Activated T-cell treated with anti-CD3 and anti-CD28 coated beads, Interleukin-2, amount 50 U/mL, for 24 hours (primary cell): ENCODE data around the gene TYW5.
A peak's percentile ranks its signal among the peaks of the same experiment; 100 is the strongest.

Source experiments
- DNase-seq: peaks from one replicate; pipeline ENCODE4 v3.0.0-alpha.2; 2020
- H3K27ac Mint-ChIP-seq: 2 replicates; pipeline ENCODE4 v1.8.0; 2020; ENCODE audit warnings: mild to moderate bottlenecking, mixed read lengths
- H3K27me3 Mint-ChIP-seq: 2 replicates; pipeline ENCODE4 v1.8.0; 2020; ENCODE audit warnings: mixed read lengths
- H3K36me3 Mint-ChIP-seq: 2 replicates; pipeline ENCODE4 v1.8.0; 2020; ENCODE audit warnings: low read depth, mixed read lengths
- H3K4me1 Mint-ChIP-seq: 2 replicates; pipeline ENCODE4 v1.8.0; 2020; ENCODE audit warnings: low read depth, mixed read lengths
- H3K4me3 Mint-ChIP-seq: 2 replicates; pipeline ENCODE4 v1.8.0; 2020; ENCODE audit warnings: mild to moderate bottlenecking, moderate library complexity, mixed read lengths
- H3K9me3 Mint-ChIP-seq: 2 replicates; pipeline ENCODE4 v1.8.0; 2020; ENCODE audit warnings: mixed read lengths

TYW5 gene

DNA sequence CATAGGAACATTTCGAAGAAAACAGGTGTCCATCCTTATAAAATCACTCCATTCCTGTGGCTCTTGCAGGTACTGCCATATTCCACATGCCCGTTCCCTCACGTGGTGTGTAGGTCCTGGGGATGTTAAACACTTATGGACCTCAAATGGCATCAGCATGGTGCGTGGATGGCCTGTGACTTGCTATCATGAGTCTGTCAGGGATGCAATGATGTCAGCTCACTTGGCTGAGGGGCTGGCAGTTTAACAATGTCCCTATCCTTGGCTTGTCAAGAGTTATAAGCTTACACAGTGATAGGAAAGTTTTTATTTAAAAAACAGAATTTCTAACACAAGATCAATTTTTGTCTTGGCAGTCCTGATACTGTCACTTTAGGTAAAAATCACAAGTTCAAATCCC is 28.9 kb upstream of the TYW5 start:
- Mint-ChIP-seq H3K27me3 (no peaks in the 10 kb centered on the region), H3K36me3 (no peaks in the 10 kb centered on the region), H3K4me1 (peaks cover 10% of the 10 kb centered on the region), H3K27ac (no peak overlapping the region), H3K4me3 (no peak overlapping the region), H3K9me3 (no peaks in the 10 kb centered on the region)
- no peak for DNase-seq

DNA sequence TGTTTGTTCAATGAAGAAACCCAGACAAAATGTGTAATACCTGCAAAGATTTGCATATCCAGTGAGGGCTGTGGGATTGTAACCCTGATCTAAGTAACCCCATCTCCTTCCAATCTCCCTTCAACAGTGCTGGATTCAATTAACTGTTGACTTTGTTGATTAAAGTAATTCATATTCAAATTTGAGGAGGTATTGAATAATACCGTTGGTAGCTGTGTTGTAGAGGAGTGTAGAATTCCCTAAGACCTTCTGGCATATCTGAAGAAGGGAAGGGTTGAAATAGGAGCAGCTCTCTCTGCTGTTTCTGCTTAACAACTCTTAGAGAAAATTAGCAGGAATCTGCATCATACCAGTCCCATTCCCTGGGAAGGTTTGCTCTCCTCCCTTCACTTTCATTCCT is 28.2 kb upstream of the TYW5 start:
- Mint-ChIP-seq H3K36me3 (no peaks in the 10 kb centered on the region), H3K9me3 (no peaks in the 10 kb centered on the region), H3K4me3 (no peak overlapping the region), H3K4me1 (peaks cover 15% of the 10 kb centered on the region), H3K27me3 (no peaks in the 10 kb centered on the region), H3K27ac (no peak overlapping the region)
- DNase-seq, result no peak

GRCh38 chr2:199982126-199982843 is 27.0 kb upstream of the TYW5 start:
- Mint-ChIP-seq H3K9me3 (no peaks in the 10 kb centered on the region), H3K27me3 (no peaks in the 10 kb centered on the region), H3K4me1 (peaks cover 26% of the 10 kb centered on the region), H3K4me3 (no peak overlapping the region), H3K36me3 (no peaks in the 10 kb centered on the region), H3K27ac (no peak overlapping the region)
- no peak for DNase-seq

DNA sequence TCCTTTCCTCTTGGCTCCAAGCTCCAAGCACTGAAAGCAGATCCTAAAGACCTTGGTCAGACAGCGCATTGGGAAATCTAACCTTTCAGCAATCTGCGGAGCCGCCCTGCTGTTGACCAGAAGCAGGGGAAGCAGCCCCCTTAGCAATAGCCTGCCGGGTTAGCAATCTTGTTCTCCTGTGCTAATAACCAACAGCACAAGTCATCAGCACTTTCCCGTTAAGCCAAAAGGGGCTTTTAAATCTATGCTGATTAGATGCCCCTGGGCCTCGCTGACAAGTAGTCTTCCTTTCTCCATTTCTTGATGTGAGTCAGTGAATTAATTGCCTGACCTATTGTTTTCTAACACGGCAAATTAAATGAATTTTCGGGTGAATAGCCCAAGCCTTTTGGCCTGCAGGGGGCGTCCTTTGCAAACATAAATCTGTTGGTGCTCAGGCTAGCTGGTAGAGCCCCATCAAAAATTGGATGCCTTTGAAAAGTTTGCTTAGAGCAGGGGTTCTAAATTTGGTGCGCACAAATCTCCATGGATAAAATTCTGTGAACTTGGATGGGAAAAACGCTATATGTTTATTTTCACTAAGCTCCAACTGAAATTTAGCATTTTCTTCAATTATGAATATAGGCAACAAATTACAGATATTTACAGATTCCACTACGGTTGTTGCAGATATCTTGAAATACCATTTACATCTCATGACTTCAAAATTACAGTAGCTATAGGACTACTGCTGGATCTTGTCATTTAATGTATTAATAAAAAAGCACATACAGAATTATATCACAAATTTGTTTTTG is 24.7 kb upstream of the TYW5 start:
- H3K4me1 Mint-ChIP-seq, result peaks cover 23% of the 10 kb centered on the region
- peak; percentile 86 for DNase-seq
- H3K27me3 Mint-ChIP-seq, result no peaks in the 10 kb centered on the region
- H3K27ac Mint-ChIP-seq, result no peak overlapping the region
- H3K36me3 Mint-ChIP-seq, result peaks cover 2% of the 10 kb centered on the region
- no peaks in the 10 kb centered on the region for H3K9me3 Mint-ChIP-seq
- no peak overlapping the region for H3K4me3 Mint-ChIP-seq

DNA sequence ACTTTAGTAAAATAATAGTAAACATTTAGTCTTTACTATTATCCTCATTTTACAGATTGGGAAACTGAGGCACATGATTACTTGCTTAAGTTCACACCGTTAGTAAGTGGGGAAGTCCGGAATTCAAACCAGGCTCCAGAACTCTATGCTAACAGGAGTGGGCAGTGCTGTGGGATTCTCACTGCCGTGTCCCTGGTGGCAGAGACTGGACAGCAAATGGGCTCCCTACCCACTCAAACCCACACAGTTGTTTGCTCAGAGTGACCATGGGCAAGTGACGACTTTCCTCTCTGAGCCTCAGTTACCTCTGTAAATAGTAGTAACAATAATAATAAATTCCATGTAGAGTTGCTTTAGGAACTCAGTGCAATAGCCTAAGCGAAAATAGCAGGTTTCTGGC is 24.1 kb upstream of the TYW5 start:
- Mint-ChIP-seq H3K4me1 (peaks cover 23% of the 10 kb centered on the region), H3K36me3 (peaks cover 4% of the 10 kb centered on the region), H3K9me3 (no peaks in the 10 kb centered on the region), H3K27me3 (no peaks in the 10 kb centered on the region), H3K27ac (no peak overlapping the region), H3K4me3 (no peak overlapping the region)
- DNase-seq, result no peak

DNA sequence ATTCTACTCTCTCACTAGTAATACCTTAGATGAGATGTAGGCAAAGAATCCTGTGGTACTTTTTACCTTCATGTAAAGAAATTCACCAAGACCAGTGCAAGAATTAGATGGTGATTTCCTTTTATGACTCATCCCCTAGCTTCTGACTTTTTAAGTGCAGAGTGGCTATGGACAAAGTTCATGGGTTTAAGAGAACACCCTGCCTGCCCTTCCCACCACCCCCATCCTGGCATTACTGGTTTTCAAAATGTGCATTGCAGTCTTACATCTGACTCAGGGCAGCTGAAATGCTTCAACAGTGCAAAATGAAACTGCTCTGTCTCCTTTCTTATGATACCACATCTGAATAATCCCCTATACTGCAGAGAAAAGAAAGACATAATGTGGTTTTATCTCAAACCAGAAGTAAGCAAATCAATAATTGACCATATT is 22.7 kb upstream of the TYW5 start:
- no peak overlapping the region for H3K4me3 Mint-ChIP-seq
- peaks cover 12% of the 10 kb centered on the region for H3K36me3 Mint-ChIP-seq
- H3K27me3 Mint-ChIP-seq, result no peaks in the 10 kb centered on the region
- DNase-seq, result no peak
- H3K4me1 Mint-ChIP-seq, result peaks cover 23% of the 10 kb centered on the region
- H3K9me3 Mint-ChIP-seq, result no peaks in the 10 kb centered on the region
- H3K27ac Mint-ChIP-seq, result peak overlapping the region; percentile 75

DNA sequence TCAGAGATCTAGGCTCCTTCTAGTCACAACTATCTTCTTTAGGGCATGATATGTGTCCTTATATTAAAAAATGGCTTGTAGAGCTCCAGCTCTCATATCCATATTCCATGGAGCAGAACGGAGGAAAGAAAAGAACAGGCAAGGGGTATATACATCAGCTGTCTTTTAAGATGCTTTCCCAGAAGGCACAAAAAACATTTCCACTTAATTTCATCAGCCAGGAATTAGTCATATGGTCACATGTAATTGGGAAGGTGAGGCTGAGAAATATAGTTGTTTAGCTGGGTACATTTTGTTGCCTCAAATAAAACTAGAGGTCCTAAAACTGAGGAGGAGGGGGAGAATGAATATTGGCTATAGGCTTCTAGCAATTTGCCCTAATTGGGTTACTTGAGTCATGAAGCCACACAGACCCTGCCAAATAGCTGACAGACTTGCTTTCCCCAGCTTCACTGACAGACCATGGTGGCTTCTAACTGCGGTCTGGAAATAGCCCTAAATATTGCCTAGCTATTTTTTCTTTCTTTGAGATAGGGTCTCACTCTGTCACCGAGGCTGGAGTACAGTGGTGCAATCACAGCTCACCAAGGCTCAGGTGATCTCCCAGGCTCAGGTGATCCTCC is 20.1 kb upstream of the TYW5 start:
- no peak for DNase-seq
- Mint-ChIP-seq H3K9me3 (no peaks in the 10 kb centered on the region), H3K27ac (no peak overlapping the region), H3K4me3 (no peak overlapping the region), H3K36me3 (peaks cover 29% of the 10 kb centered on the region), H3K27me3 (no peaks in the 10 kb centered on the region), H3K4me1 (peaks cover 23% of the 10 kb centered on the region)

- Mint-ChIP-seq H3K27ac (no peak overlapping the region), H3K9me3 (no peaks in the 10 kb centered on the region)
These were observed 18.4 kb upstream of the TYW5 start for GRCh38 chr2:199973703-199974102.

DNA sequence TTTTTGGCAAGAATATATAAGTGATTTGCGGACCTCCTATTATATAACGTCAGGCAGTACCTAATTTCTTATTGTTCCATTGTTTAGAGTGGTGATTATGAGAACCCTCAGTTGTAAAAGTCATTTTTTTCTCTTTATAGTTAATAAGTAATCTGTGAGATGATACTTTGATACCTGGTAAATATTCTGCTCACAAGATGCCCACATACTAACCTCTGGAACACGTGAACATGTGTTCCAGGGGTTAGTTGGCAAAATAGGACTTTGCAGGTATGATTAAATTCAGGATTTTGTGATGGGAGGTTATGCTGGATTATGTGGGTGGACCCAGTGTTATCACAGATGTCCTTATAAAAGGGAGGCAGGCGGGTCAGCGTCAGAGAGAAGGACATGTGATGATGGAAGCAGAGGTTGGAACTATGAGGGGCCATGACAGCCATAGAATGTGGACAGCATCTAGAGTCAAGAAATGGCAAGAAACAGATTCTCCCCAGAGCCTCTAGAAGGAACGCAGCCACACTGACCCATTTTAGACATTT is 16.9 kb upstream of the TYW5 start:
- no peak overlapping the region for H3K27ac Mint-ChIP-seq
- H3K4me1 Mint-ChIP-seq, result peaks cover under 1% of the 10 kb centered on the region
- no peaks in the 10 kb centered on the region for H3K27me3 Mint-ChIP-seq
- no peak overlapping the region for H3K4me3 Mint-ChIP-seq
- peaks cover 54% of the 10 kb centered on the region for H3K36me3 Mint-ChIP-seq
- no peaks in the 10 kb centered on the region for H3K9me3 Mint-ChIP-seq
- no peak for DNase-seq

More at GRCh38 chr2:199973703-199974102, 18.4 kb upstream of the TYW5 start:
- Mint-ChIP-seq H3K4me3 (no peak overlapping the region), H3K36me3 (peaks cover 39% of the 10 kb centered on the region), H3K27me3 (no peaks in the 10 kb centered on the region), H3K4me1 (peaks cover 14% of the 10 kb centered on the region)
- no peak for DNase-seq

GRCh38 chr2:199968126-199968525 is 12.8 kb upstream of the TYW5 start:
- H3K4me1 Mint-ChIP-seq, result no peaks in the 10 kb centered on the region
- no peak overlapping the region for H3K27ac Mint-ChIP-seq
- H3K36me3 Mint-ChIP-seq, result peaks cover 79% of the 10 kb centered on the region
- H3K27me3 Mint-ChIP-seq, result no peaks in the 10 kb centered on the region
- no peaks in the 10 kb centered on the region for H3K9me3 Mint-ChIP-seq
- no peak overlapping the region for H3K4me3 Mint-ChIP-seq
- no peak for DNase-seq

GRCh38 chr2:199966976-199967375 is 11.7 kb upstream of the TYW5 start:
- Mint-ChIP-seq H3K9me3 (no peaks in the 10 kb centered on the region), H3K4me3 (no peak overlapping the region), H3K36me3 (peaks cover 79% of the 10 kb centered on the region), H3K4me1 (peaks cover 7% of the 10 kb centered on the region), H3K27me3 (no peaks in the 10 kb centered on the region), H3K27ac (no peak overlapping the region)
- DNase-seq, result no peak

GRCh38 chr2:199966405-199966804 is 11.1 kb upstream of the TYW5 start:
- Mint-ChIP-seq H3K4me1 (peaks cover 12% of the 10 kb centered on the region), H3K36me3 (peaks cover 82% of the 10 kb centered on the region), H3K4me3 (no peak overlapping the region), H3K27me3 (no peaks in the 10 kb centered on the region), H3K9me3 (no peaks in the 10 kb centered on the region), H3K27ac (no peak overlapping the region)
- DNase-seq, result no peak

DNA sequence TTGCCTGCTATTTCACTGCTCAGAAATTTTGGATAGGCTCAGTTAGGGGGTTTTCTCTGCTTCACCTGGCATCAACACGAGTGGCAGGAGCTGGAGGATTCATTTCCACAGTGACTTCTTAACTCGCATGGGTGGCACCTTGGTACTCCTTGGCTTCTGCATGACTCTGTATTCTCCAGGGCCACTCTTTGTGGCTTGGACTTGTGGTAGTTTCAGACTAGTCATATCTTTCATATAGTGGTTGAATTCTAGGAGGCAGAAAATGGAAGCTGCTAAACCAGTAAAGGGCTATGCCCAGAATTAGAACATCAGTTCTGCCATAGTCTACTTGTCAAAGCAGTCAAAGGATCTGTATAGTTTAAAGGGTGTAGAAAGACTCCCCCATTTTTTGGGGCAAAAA is 6.9 kb upstream of the TYW5 start:
- DNase-seq, result no peak
- Mint-ChIP-seq H3K27ac (peak overlapping the region; percentile 55), H3K36me3 (peaks cover 89% of the 10 kb centered on the region), H3K27me3 (no peaks in the 10 kb centered on the region), H3K4me1 (peaks cover 34% of the 10 kb centered on the region), H3K9me3 (no peaks in the 10 kb centered on the region), H3K4me3 (no peak overlapping the region)

- Mint-ChIP-seq H3K9me3 (no peaks in the 10 kb centered on the region), H3K36me3 (peaks cover 83% of the 10 kb centered on the region), H3K27ac (peak overlapping the region; percentile 15), H3K27me3 (no peaks in the 10 kb centered on the region), H3K4me3 (peak overlapping the region; percentile 35), H3K4me1 (peaks cover 60% of the 10 kb centered on the region)
- no peak for DNase-seq
These were observed 2.7 kb upstream of the TYW5 start for GRCh38 chr2:199958014-199958413.

GRCh38 chr2:199956062-199956380 is 730 bp upstream of the TYW5 start:
- Mint-ChIP-seq H3K9me3 (no peaks in the 10 kb centered on the region), H3K4me3 (peak overlapping the region; percentile 100), H3K4me1 (peaks cover 63% of the 10 kb centered on the region), H3K27me3 (no peaks in the 10 kb centered on the region), H3K27ac (peak overlapping the region; percentile 98), H3K36me3 (peaks cover 80% of the 10 kb centered on the region)
- DNase-seq, result no peak
